ENCODE data around the gene GPR107. TPM values are rescaled to one million over a fixed set of nuclear protein-coding genes. Genes with fewer than 3 reads are reported as not detected.

The GPR107 gene
- total and polyA plus RNA-seq, 8 donors: 3.4 to 37.8 (median 13.2) TPM

GRCh38 chr9:130023144-130023787, 30.4 kb upstream of the GPR107 start:
- no peaks in the 10 kb centered on the region for H3K27me3 ChIP-seq
- no peaks in the 10 kb centered on the region for H3K9me3 ChIP-seq
- H3K4me3 ChIP-seq: no peak overlapping the region
- intact Hi-C loops (cut with DNase I; ENCODE audit: low total_unique reads): no loop called here
- no peaks in the 10 kb centered on the region for H3K36me3 ChIP-seq
- peak overlapping the region in 4 of 5 donors; percentile 35 to 87 (median 56) for H3K27ac ChIP-seq
- 61 to 77% (median 67%) methylated on average over 7 of the region's 7 CpGs for WGBS, 5 donors
- peaks cover 18 to 86% (median 48%) of the 10 kb centered on the region in 4 donors for H3K4me1 ChIP-seq
- TF ChIP-seq CTCF (IDR thresholded peaks at IDR 0.05) (no peak), EP300 (IDR thresholded peaks at IDR 0.05) (no peak), POLR2A (IDR thresholded peaks at IDR 0.05) (no peak), POLR2AphosphoS5 (IDR thresholded peaks at IDR 0.05) (no peak)
- peak in 1 of 2 donors; percentile 32 for DNase-seq

GRCh38 chr9:130023994-130024596, 29.6 kb upstream of the GPR107 start:
- WGBS, 5 donors: 76 to 86% (median 81%) methylated on average over 3 of the region's 3 CpGs
- peak overlapping the region in 4 of 5 donors; percentile 35 to 87 (median 56) for H3K27ac ChIP-seq
- H3K9me3 ChIP-seq: no peaks in the 10 kb centered on the region
- no peak for TF ChIP-seq POLR2A (IDR thresholded peaks at IDR 0.05)
- TF ChIP-seq EP300 (IDR thresholded peaks at IDR 0.05): no peak
- TF ChIP-seq POLR2AphosphoS5 (IDR thresholded peaks at IDR 0.05): no peak
- TF ChIP-seq CTCF (IDR thresholded peaks at IDR 0.05): no peak
- H3K36me3 ChIP-seq: no peaks in the 10 kb centered on the region
- no peak overlapping the region for H3K4me3 ChIP-seq
- DNase-seq: no peak
- H3K4me1 ChIP-seq: peaks cover 16 to 94% (median 56%) of the 10 kb centered on the region in 4 donors
- no peaks in the 10 kb centered on the region for H3K27me3 ChIP-seq
- intact Hi-C loops (cut with DNase I; ENCODE audit: low total_unique reads): no loop called here

GRCh38 chr9:130024597-130024994, 29.1 kb upstream of the GPR107 start:
- Histone ChIP-seq H3K27ac (peak overlapping the region in 2 of 5 donors; percentile 62 to 87), H3K36me3 (no peaks in the 10 kb centered on the region), H3K4me1 (peaks cover 16 to 96% (median 57%) of the 10 kb centered on the region in 4 donors), H3K4me3 (no peak overlapping the region), H3K9me3 (no peaks in the 10 kb centered on the region), H3K27me3 (no peaks in the 10 kb centered on the region)
- TF ChIP-seq POLR2AphosphoS5 (IDR thresholded peaks at IDR 0.05) (peak in 1 of 3 donors; percentile 3), CTCF (IDR thresholded peaks at IDR 0.05) (no peak)
- WGBS, 5 donors: 59 to 72% (median 70%) methylated on average over 5 of the region's 5 CpGs
- DNase-seq: no peak
- intact Hi-C loops (cut with DNase I; ENCODE audit: low total_unique reads): no loop called here

GRCh38 chr9:130026583-130027340, 26.9 kb upstream of the GPR107 start:
- no peaks in the 10 kb centered on the region for H3K36me3 ChIP-seq
- no peaks in the 10 kb centered on the region for H3K9me3 ChIP-seq
- no peak for DNase-seq
- no peaks in the 10 kb centered on the region for H3K27me3 ChIP-seq
- H3K27ac ChIP-seq: peak overlapping the region in 3 of 5 donors; percentile 32 to 62 (median 38)
- TF ChIP-seq CTCF (IDR thresholded peaks at IDR 0.05) (no peak), POLR2AphosphoS5 (IDR thresholded peaks at IDR 0.05) (no peak), EP300 (IDR thresholded peaks at IDR 0.05) (no peak), POLR2A (IDR thresholded peaks at IDR 0.05) (no peak)
- no peak overlapping the region for H3K4me3 ChIP-seq
- intact Hi-C loops (cut with DNase I; ENCODE audit: low total_unique reads): no loop called here
- H3K4me1 ChIP-seq: peaks cover 20 to 96% (median 62%) of the 10 kb centered on the region in 4 donors
- 78 to 88% (median 79%) methylated on average over 2 of the region's 2 CpGs for WGBS, 5 donors

All from stomach (tissue), 9 donors.